Body of pancreas (tissue), 4 donors: Measurements from ENCODE around the gene DNER. TPM values are rescaled to one million over a fixed set of nuclear protein-coding genes. Genes with fewer than 3 reads are reported as not detected.

Experiments used
- ATAC-seq: fragments of 150-250 bp; one replicate; pipeline ENCODE4 v1.9.1; 2016
- DNase-seq, 4 donors: peaks; one replicate each; pipeline ENCODE4 v3.0.0-alpha.2; 2019
- H3K27ac ChIP-seq, 4 donors: fragments of 200-600 bp; sonication (generic); 1 replicate in 3 of 4; 2 replicates in 1 of 4; pipeline versions ENCODE4 v1.5.1 to v1.6.1; 2016 to 2019; ENCODE audit warnings: mild to moderate bottlenecking in 1 of 4, mixed read lengths in 1 of 4, moderate library complexity in 1 of 4
- H3K27me3 ChIP-seq, 2 donors: fragments of 200-600 bp; sonication (generic); one replicate each; pipeline ENCODE4 v1.6.0; 2016; ENCODE audit warnings: mild to moderate bottlenecking in 1 of 2
- H3K36me3 ChIP-seq, 2 donors: fragments of 200-600 bp; sonication (generic); replicated peaks in 1 of 2; 2 replicates each; pipeline ENCODE4 v1.5.1; 2016; ENCODE audit warnings: low read depth in 2 of 2; ENCODE audit not compliant: insufficient read depth in 1 of 2
- H3K4me1 ChIP-seq: fragments of 200-600 bp; sonication (generic); one replicate; pipeline ENCODE4 v1.6.0; 2016
- H3K4me3 ChIP-seq, 2 donors: fragments of 200-600 bp; sonication (generic); 1 replicate in 1 of 2; 2 replicates in 1 of 2; pipeline ENCODE4 v1.5.1; 2016 to 2019
- H3K9me3 ChIP-seq, 3 donors: fragments of 200-600 bp; sonication (generic); 1 replicate in 2 of 3; 2 replicates in 1 of 3; pipeline ENCODE4 v1.5.1; 2016
- POLR2A ChIP-seq, 3 donors: fragments of 450-650 bp; IDR thresholded peaks; one replicate each; pipeline ENCODE4 v1.6.1; 2016; ENCODE audit warnings: antibody characterized with exemption in 3 of 3, mild to moderate bottlenecking in 2 of 3
- WGBS, 2 donors: methylation state at CpG; one replicate each; pipeline ENCODE4 v1.1.5; 2017; 5-methylcytosine and 5-hydroxymethylcytosine counted together
- intact Hi-C: fragments of 100-400 bp; cut with DNase I; formaldehyde crosslinking; loops from one replicate; pipeline ENCODE4 v1.15.1; 2023
- total RNA-seq, 2 donors: library from RNA; depleted of rRNA; stranded (reverse); fragments of >200 nt; gene quantifications; one replicate each; pipeline ENCODE4 v1.1.0, GENCODE V29; 2016
- TF ChIP-seq, protein P1 (sequence below), 7 experiments: fragments of 450-650 bp in 4 of 7; fragments of 200-600 bp in 3 of 7; sonication (generic) in 3 of 7; IDR thresholded peaks; one replicate each; pipeline ENCODE4 v1.5.1; 2016 to 2019; ENCODE audit warnings: antibody characterized with exemption in 7 of 7

The DNER gene
- total RNA-seq, 2 donors from 2014 or later, result 0.78 to 1.3 TPM

DNA sequence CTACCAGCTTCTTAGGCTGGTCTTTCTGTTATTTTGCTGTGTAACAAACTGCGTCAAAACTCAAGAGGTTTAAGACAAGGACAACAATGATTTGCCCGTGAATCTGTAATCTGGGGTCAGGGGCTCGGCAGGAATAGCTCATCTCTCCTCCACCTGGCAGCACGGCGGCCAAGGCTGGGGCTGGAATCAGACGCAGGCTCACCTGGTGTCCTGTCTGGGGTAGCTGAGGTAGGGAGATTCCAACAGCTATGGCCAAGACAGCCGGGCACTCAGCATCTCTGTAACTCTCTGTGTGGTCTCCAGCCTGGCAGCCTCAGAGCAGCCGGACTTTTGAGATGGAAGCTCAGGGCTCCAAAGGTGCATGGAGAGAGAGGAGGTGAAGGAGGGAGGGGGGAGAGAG is 42.3 kb downstream of the DNER start:
- no peaks in the 10 kb centered on the region for H3K27me3 ChIP-seq
- H3K4me1 ChIP-seq, result peaks cover 5% of the 10 kb centered on the region
- intact Hi-C loops, result no loop called here
- no peaks in the 10 kb centered on the region for H3K36me3 ChIP-seq
- DNase-seq (no peak), ATAC-seq (no peak)
- H3K27ac ChIP-seq, result no peak overlapping the region
- H3K9me3 ChIP-seq, result no peaks in the 10 kb centered on the region
- 39 to 46% methylated on average over 8 of the region's 8 CpGs for WGBS, 2 donors
- H3K4me3 ChIP-seq, result no peak overlapping the region
- TF ChIP-seq, protein P1, sequence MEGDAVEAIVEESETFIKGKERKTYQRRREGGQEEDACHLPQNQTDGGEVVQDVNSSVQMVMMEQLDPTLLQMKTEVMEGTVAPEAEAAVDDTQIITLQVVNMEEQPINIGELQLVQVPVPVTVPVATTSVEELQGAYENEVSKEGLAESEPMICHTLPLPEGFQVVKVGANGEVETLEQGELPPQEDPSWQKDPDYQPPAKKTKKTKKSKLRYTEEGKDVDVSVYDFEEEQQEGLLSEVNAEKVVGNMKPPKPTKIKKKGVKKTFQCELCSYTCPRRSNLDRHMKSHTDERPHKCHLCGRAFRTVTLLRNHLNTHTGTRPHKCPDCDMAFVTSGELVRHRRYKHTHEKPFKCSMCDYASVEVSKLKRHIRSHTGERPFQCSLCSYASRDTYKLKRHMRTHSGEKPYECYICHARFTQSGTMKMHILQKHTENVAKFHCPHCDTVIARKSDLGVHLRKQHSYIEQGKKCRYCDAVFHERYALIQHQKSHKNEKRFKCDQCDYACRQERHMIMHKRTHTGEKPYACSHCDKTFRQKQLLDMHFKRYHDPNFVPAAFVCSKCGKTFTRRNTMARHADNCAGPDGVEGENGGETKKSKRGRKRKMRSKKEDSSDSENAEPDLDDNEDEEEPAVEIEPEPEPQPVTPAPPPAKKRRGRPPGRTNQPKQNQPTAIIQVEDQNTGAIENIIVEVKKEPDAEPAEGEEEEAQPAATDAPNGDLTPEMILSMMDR (IDR thresholded peaks at IDR 0.05), result no peak
- no peak for TF ChIP-seq POLR2A (IDR thresholded peaks at IDR 0.05)

DNA sequence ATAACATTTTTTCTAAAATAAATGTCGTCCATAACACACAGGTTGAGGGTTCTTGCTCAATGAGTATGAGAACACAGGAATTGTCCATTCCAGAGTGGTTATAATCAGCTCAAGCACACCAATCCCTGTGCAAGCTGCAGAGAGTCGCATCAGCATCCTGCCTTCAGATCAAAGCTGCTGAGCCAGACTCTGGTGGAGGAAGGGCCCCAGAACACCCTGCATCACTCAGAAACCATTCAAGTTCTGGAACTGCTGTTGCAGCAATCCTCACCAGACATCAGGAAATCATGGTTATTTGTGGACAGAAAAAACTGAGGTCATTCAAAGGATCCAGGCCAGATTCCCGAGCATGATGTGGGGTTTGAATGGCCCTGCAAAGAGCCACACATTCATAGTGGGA is 44.5 kb downstream of the DNER start:
- ATAC-seq (no peak), DNase-seq (no peak)
- H3K4me3 ChIP-seq, result no peak overlapping the region
- H3K36me3 ChIP-seq, result no peaks in the 10 kb centered on the region
- H3K27ac ChIP-seq, result no peak overlapping the region
- WGBS, 2 donors, result 36 to 60% methylated on average over 3 of the region's 3 CpGs
- no peaks in the 10 kb centered on the region for H3K4me1 ChIP-seq
- no peak for TF ChIP-seq POLR2A (IDR thresholded peaks at IDR 0.05)
- TF ChIP-seq, protein P1 (IDR thresholded peaks at IDR 0.05), result no peak
- intact Hi-C loops, result no loop called here
- H3K27me3 ChIP-seq, result no peaks in the 10 kb centered on the region
- no peaks in the 10 kb centered on the region for H3K9me3 ChIP-seq

DNA sequence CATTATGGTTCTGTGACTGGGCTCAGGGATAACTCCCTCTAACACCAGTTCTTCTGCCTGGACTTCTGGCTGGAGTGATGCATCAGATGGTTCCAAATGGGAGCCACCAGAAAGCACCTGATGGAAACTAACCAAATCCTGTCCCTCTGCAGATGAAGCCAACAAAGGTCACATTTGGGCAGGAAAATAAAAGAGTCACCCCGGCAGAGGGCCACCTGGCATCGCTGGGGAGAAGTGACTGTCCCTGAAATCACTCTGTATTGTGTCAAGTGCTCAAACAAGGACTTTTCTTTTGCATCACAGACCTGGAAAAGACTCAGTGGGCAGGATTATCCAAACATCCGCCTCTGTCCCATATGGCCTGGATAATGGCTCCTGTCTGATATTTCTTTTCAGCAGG is 47.5 kb downstream of the DNER start:
- WGBS, 2 donors, result 84 to 100% methylated on average over 1 to 3 of the region's 3 CpGs
- Histone ChIP-seq H3K36me3 (no peaks in the 10 kb centered on the region), H3K9me3 (no peaks in the 10 kb centered on the region), H3K27ac (no peak overlapping the region), H3K4me1 (no peaks in the 10 kb centered on the region), H3K4me3 (no peak overlapping the region), H3K27me3 (no peaks in the 10 kb centered on the region)
- intact Hi-C loops, result no loop called here
- DNase-seq (no peak), ATAC-seq (no peak)
- TF ChIP-seq POLR2A (IDR thresholded peaks at IDR 0.05), result no peak
- TF ChIP-seq, protein P1 (IDR thresholded peaks at IDR 0.05), result no peak

DNA sequence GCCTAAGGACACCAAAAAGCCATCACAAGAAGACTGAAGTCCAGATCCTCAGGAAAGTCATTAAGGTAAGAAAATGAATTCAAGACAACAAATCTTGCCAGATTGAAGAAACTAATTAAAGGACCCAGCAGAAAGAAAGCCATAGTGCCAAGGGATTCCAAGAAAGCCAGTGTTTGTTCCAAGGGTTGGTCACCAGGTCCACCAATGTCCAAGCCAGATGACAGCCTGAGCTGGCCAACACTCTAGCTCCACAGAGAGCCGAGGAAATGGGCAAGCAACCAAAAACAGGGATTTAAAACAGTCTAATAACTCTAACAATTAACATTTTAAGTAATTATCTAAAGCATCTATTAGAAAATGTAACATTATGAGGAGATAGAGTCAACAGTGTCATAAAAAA is 49.2 kb downstream of the DNER start:
- no peaks in the 10 kb centered on the region for H3K27me3 ChIP-seq
- DNase-seq (no peak), ATAC-seq (no peak)
- no peak for TF ChIP-seq POLR2A (IDR thresholded peaks at IDR 0.05)
- TF ChIP-seq, protein P1 (IDR thresholded peaks at IDR 0.05), result no peak
- WGBS, 2 donors, result 46 to 75% methylated on average over 1 of the region's 1 CpG
- H3K9me3 ChIP-seq, result no peaks in the 10 kb centered on the region
- no peak overlapping the region for H3K27ac ChIP-seq
- no peak overlapping the region for H3K4me3 ChIP-seq
- intact Hi-C loops, result no loop called here
- H3K4me1 ChIP-seq, result no peaks in the 10 kb centered on the region
- H3K36me3 ChIP-seq, result no peaks in the 10 kb centered on the region

DNA sequence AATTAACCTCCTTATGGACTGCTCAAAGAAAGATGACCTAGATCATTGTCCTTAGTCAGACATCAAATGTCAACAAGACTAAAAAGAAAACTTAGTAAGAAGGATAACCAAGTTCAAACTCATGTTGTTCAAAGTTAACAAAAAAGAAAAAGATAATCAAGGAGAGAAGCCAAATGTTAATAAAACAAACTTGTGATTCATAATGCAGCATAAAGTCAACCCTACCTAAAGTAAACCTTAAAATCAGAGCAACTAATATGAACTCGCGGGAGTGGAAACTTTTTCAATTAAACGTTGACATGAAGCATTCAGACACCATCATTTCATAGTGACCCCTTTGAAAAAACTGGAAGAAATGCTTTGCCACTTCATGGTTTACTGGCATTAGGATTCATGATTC is 52.9 kb downstream of the DNER start:
- H3K4me1 ChIP-seq, result no peaks in the 10 kb centered on the region
- DNase-seq (no peak), ATAC-seq (no peak)
- H3K27ac ChIP-seq, result no peak overlapping the region
- H3K4me3 ChIP-seq, result no peak overlapping the region
- no peaks in the 10 kb centered on the region for H3K27me3 ChIP-seq
- 79 to 82% methylated on average over 3 of the region's 3 CpGs for WGBS, 2 donors
- intact Hi-C loops, result no loop called here
- TF ChIP-seq POLR2A (IDR thresholded peaks at IDR 0.05), result no peak
- TF ChIP-seq, protein P1 (IDR thresholded peaks at IDR 0.05), result no peak
- H3K9me3 ChIP-seq, result no peaks in the 10 kb centered on the region
- no peaks in the 10 kb centered on the region for H3K36me3 ChIP-seq
